ENCODE data around the gene RABEP2.

Gene RABEP2

GRCh38 chr16:28913946-28914724 is 10.9 kb downstream of the RABEP2 start:
- H3K9me3 ChIP-seq (ENCODE audit: control insufficient read depth, low read length) = no peaks in the 10 kb centered on the region
- peaks cover 11% of the 10 kb centered on the region for H3K79me2 ChIP-seq
- no peak overlapping the region for H3K4me3 ChIP-seq (ENCODE audit: low read depth, low read length)
- no peaks in the 10 kb centered on the region for H3K36me3 ChIP-seq (ENCODE audit: control insufficient read depth, insufficient read depth, low read length)
- H3K27ac ChIP-seq = no peak overlapping the region
- no peaks in the 10 kb centered on the region for H3K27me3 ChIP-seq (ENCODE audit: control insufficient read depth, insufficient read depth, low read length)
- no peak for TF ChIP-seq CTCF (IDR thresholded peaks at IDR 0.05)
- no peak overlapping the region for H3K9ac ChIP-seq
- H3K4me1 ChIP-seq = peaks cover 4% of the 10 kb centered on the region
- no peak overlapping the region for H2AFZ ChIP-seq
- H3K4me2 ChIP-seq (ENCODE audit: low read length) = no peak overlapping the region

- Histone ChIP-seq H3K4me2 (ENCODE audit: low read length) (no peak overlapping the region), H3K79me2 (peaks cover 2% of the 10 kb centered on the region), H3K9ac (no peak overlapping the region), H3K4me3 (ENCODE audit: low read depth, low read length) (no peak overlapping the region), H3K36me3 (ENCODE audit: control insufficient read depth, insufficient read depth, low read length) (no peaks in the 10 kb centered on the region), H2AFZ (no peak overlapping the region), H3K27ac (no peak overlapping the region), H3K4me1 (peaks cover 4% of the 10 kb centered on the region), H3K27me3 (ENCODE audit: control insufficient read depth, insufficient read depth, low read length) (no peaks in the 10 kb centered on the region), H3K9me3 (ENCODE audit: control insufficient read depth, low read length) (no peaks in the 10 kb centered on the region)
- TF ChIP-seq CTCF (IDR thresholded peaks at IDR 0.05) = no peak
Observed at GRCh38 chr16:28912558-28912957, 12.5 kb downstream of the RABEP2 start.

- Histone ChIP-seq H3K9ac (no peak overlapping the region), H3K9me3 (ENCODE audit: control insufficient read depth, low read length) (no peaks in the 10 kb centered on the region)
Observed at GRCh38 chr16:28910086-28911031, 14.7 kb downstream of the RABEP2 start.

GRCh38 chr16:28905800-28906372 is 19.2 kb downstream of the RABEP2 start:
- H3K36me3 ChIP-seq (ENCODE audit: control insufficient read depth, insufficient read depth, low read length) = no peaks in the 10 kb centered on the region
- no peak overlapping the region for H3K4me3 ChIP-seq (ENCODE audit: low read depth, low read length)
- no peaks in the 10 kb centered on the region for H3K79me2 ChIP-seq
- H3K27ac ChIP-seq = no peak overlapping the region
- peaks cover 4% of the 10 kb centered on the region for H3K4me1 ChIP-seq
- H3K4me2 ChIP-seq (ENCODE audit: low read length) = no peak overlapping the region
- TF ChIP-seq CTCF (IDR thresholded peaks at IDR 0.05) = no peak
- no peaks in the 10 kb centered on the region for H3K27me3 ChIP-seq (ENCODE audit: control insufficient read depth, insufficient read depth, low read length)
- no peaks in the 10 kb centered on the region for H3K9me3 ChIP-seq (ENCODE audit: control insufficient read depth, low read length)
- H2AFZ ChIP-seq = no peak overlapping the region
- H3K9ac ChIP-seq = no peak overlapping the region

More at GRCh38 chr16:28910086-28911031, 14.7 kb downstream of the RABEP2 start:
- peaks cover 4% of the 10 kb centered on the region for H3K4me1 ChIP-seq
- H3K4me2 ChIP-seq (ENCODE audit: low read length) = no peak overlapping the region
- no peak overlapping the region for H3K27ac ChIP-seq
- H3K79me2 ChIP-seq = no peaks in the 10 kb centered on the region
- no peaks in the 10 kb centered on the region for H3K27me3 ChIP-seq (ENCODE audit: control insufficient read depth, insufficient read depth, low read length)
- TF ChIP-seq CTCF (IDR thresholded peaks at IDR 0.05) = no peak
- no peak overlapping the region for H3K4me3 ChIP-seq (ENCODE audit: low read depth, low read length)
- no peak overlapping the region for H2AFZ ChIP-seq
- H3K36me3 ChIP-seq (ENCODE audit: control insufficient read depth, insufficient read depth, low read length) = no peaks in the 10 kb centered on the region

All from parathyroid adenoma (tissue), 2 donors.